Psoas muscle (tissue), 8 donors: ENCODE data around the gene XAF1. TPM values are rescaled to one million over a fixed set of nuclear protein-coding genes. Genes with fewer than 3 reads are reported as not detected.

Experiments
- ATAC-seq, 4 donors: fragments of 200-7000 bp; cut with Tn5 transposase; one replicate each; pipeline ENCODE4 v1.9.1; 2020; ENCODE audit warnings: moderate library complexity in 3 of 4, mild to moderate bottlenecking in 2 of 4
- DNase-seq, 2 donors: peaks; one replicate each; pipeline ENCODE4 v3.0.0-alpha.2; 2020
- H3K27ac ChIP-seq: fragments of 200-600 bp; one replicate; pipeline ENCODE4 v1.8.0; 2022
- H3K27me3 ChIP-seq, 3 donors: fragments of 200-600 bp in 1 of 3; one replicate each; pipeline versions ENCODE4 v1.6.1 to v1.8.0; 2013 to 2022; ENCODE audit warnings: low read length in 2 of 3, mild to moderate bottlenecking in 2 of 3, moderate library complexity in 1 of 3; ENCODE audit not compliant: insufficient read depth in 3 of 3
- H3K36me3 ChIP-seq, 2 donors: fragments of 200-600 bp in 1 of 2; one replicate each; pipeline versions ENCODE4 v1.6.1 to v1.8.0; 2013 to 2022; ENCODE audit warnings: low read depth in 1 of 2, mild to moderate bottlenecking in 1 of 2, moderate library complexity in 1 of 2; ENCODE audit not compliant: insufficient read depth in 1 of 2
- H3K4me1 ChIP-seq: fragments of 200-600 bp; one replicate; pipeline ENCODE4 v1.8.0; 2022
- H3K4me3 ChIP-seq: fragments of 200-600 bp; one replicate; pipeline ENCODE4 v1.8.0; 2022; ENCODE audit warnings: mild to moderate bottlenecking
- H3K9me3 ChIP-seq: fragments of 200-600 bp; one replicate; pipeline ENCODE4 v1.8.0; 2022
- WGBS, 3 donors: extraction: QIAGEN DNeasy Blood & Tissue Kit; methylation state at CpG; one replicate each; pipeline versions ENCODE4 v1.1.6 to v1.1.7; 2013; 5-methylcytosine and 5-hydroxymethylcytosine counted together
- intact Hi-C, 2 donors: fragments of 100-400 bp; cut with DNase I; formaldehyde crosslinking; loops; one replicate each; pipeline versions ENCODE4 v1.11.0 to v1.14.2; 2022
- polyA plus RNA-seq, 3 donors: library from polyadenylated mRNA; stranded (reverse); fragments of 200-250 nt; gene quantifications; one replicate each; pipeline ENCODE4 v1.2.3, GENCODE V29; 2013
- total RNA-seq, 4 donors: library from RNA; stranded (reverse); fragmentation: NEBNext Ultra II Directional in 2 of 4; extraction: Animal tissue kit (Norgen Biotek cat#: 25700) in 2 of 4; gene quantifications; one replicate each; pipeline versions ENCODE4 v1.2.1 to v1.2.4, GENCODE V29; 2021 to 2023
- TF ChIP-seq, protein P1 (sequence below): fragments of 200-600 bp; IDR thresholded peaks from one replicate; pipeline ENCODE4 v1.8.0; 2022; ENCODE audit warnings: antibody characterized with exemption
- donor health status: healthy with polysubstance abuse.
- donor health status: DM: no; HTN: no; CAD: no; lungs with moderate emphysema.
- donor health status: Bipolar disorder and iron deficiency.
- donor health status: healthy.
- donor health status: DM: yes; HTN: yes; CAD: no.
- donor health status: DM: no; HTN: no; CAD: no.
- donor health status: DM: no; HTN: no; CAD: no.
- donor health status: DM: yes; HTN: yes; CAD: no.

The XAF1 gene
- total and polyA plus RNA-seq, 7 donors: 3.7 to 14.0 (median 7.4) TPM

- H3K27me3 ChIP-seq: peaks cover 0 to 7% (median 2%) of the 10 kb centered on the region in 3 donors
- intact Hi-C loops: no loop called here
- H3K36me3 ChIP-seq: no peaks in the 10 kb centered on the region
- no peak overlapping the region for H3K4me3 ChIP-seq
- DNase-seq: no peak
- H3K9me3 ChIP-seq: no peaks in the 10 kb centered on the region
- H3K4me1 ChIP-seq: peaks cover 5% of the 10 kb centered on the region
- peak overlapping the region; percentile 75 for H3K27ac ChIP-seq
- ATAC-seq: no peak
- 60 to 74% (median 65%) methylated on average over 6 of the region's 6 CpGs for WGBS, 3 donors
- TF ChIP-seq, protein P1, sequence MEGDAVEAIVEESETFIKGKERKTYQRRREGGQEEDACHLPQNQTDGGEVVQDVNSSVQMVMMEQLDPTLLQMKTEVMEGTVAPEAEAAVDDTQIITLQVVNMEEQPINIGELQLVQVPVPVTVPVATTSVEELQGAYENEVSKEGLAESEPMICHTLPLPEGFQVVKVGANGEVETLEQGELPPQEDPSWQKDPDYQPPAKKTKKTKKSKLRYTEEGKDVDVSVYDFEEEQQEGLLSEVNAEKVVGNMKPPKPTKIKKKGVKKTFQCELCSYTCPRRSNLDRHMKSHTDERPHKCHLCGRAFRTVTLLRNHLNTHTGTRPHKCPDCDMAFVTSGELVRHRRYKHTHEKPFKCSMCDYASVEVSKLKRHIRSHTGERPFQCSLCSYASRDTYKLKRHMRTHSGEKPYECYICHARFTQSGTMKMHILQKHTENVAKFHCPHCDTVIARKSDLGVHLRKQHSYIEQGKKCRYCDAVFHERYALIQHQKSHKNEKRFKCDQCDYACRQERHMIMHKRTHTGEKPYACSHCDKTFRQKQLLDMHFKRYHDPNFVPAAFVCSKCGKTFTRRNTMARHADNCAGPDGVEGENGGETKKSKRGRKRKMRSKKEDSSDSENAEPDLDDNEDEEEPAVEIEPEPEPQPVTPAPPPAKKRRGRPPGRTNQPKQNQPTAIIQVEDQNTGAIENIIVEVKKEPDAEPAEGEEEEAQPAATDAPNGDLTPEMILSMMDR: no peak
Measured at GRCh38 chr17:6753546-6753945, 2.3 kb upstream of the XAF1 start.

DNA sequence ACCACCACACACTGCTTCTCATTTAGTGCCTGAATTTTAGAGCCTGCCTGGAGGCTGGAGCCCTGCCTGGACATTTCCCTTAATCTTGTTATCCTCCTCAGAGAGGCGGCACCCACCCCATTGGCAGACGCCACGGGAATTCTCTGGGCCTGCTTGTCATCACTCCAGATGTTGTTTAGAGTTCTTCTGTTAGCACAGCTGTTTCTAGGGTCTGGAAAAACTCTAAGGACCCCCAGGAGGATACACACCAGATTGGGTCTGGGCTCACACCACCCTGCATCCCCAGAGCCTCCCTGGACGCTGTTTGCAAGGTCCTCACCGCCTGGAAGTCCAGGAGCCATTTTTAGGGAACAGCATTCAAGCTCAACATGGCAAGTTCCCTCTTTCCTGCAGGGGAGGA is 565 bp upstream of the XAF1 start:
- ATAC-seq (no peak), DNase-seq (peak; percentile 43 to 65)
- 28 to 38% (median 29%) methylated on average over 5 of the region's 5 CpGs for WGBS, 3 donors
- intact Hi-C loops: no loop called here
- peaks cover 0 to 6% of the 10 kb centered on the region in 2 donors for H3K36me3 ChIP-seq
- peak overlapping the region; percentile 75 for H3K27ac ChIP-seq
- peak overlapping the region; percentile 63 for H3K4me3 ChIP-seq
- peaks cover 0 to 7% (median 2%) of the 10 kb centered on the region in 3 donors for H3K27me3 ChIP-seq
- TF ChIP-seq, protein P1: no peak
- H3K9me3 ChIP-seq: no peaks in the 10 kb centered on the region
- H3K4me1 ChIP-seq: peaks cover 5% of the 10 kb centered on the region

DNA sequence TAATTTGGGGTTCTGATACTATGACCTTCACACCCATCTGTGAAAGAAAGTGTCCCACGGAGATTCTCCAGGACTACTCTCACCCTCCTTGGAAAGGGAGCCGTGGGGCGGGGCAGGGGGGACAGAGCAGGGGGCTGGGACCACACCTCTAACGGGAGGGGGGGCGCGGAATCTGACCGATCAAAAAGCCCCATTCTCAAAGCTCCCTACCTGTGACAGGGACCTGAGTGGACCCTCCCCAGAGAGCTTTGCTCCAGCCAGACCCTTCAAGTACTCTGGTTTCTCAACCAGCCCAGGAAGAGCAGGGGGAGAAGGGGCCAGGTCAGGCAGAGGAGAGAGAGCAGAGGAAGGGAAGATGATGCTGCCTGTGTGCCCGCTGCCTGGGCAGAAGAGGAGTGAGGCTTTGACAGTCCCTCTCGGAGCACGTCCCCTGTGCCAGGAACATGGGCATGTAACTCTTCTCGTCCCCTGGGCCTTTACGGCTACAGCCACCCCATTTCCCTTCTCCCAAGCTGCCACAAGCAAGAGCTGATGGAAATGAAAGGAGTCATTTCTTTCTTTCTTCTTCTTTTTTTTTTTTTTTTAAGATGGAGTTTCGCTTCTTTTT is 682 bp downstream of the XAF1 start:
- Histone ChIP-seq H3K4me3 (peak overlapping the region; percentile 63), H3K9me3 (no peaks in the 10 kb centered on the region), H3K36me3 (peaks cover 0 to 18% of the 10 kb centered on the region in 2 donors), H3K4me1 (peaks cover 5% of the 10 kb centered on the region), H3K27ac (peak overlapping the region; percentile 75), H3K27me3 (peaks cover 0 to 7% (median 2%) of the 10 kb centered on the region in 3 donors)
- TF ChIP-seq, protein P1: no peak
- no peak for DNase-seq
- intact Hi-C loops: no loop called here
- WGBS, 3 donors: 46 to 52% (median 46%) methylated on average over 13 of the region's 13 CpGs
- ATAC-seq: no peak

DNA sequence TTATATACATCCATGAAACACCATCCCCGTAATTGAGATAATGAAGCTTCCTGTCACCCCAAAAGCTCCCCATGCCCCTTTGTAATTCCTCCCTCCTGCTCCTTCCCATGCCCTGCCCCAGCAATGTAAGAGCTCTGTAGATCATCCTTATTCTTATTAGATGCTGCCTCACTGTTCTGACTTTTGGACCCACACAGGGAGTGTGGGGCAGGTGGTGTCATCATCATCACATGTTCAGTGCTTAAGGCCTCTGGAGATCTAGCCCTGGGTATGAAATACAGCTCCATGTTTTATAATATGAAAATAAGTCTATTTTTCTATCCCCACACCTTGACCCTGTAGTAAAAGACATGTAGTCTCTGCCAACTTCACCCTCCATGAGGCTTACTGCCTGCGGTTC is 1.9 kb downstream of the XAF1 start:
- ATAC-seq: no peak
- no peaks in the 10 kb centered on the region for H3K9me3 ChIP-seq
- intact Hi-C loops: no loop called here
- H3K27ac ChIP-seq: no peak overlapping the region
- TF ChIP-seq, protein P1: no peak
- DNase-seq: no peak
- peaks cover 0 to 7% (median 2%) of the 10 kb centered on the region in 3 donors for H3K27me3 ChIP-seq
- H3K4me3 ChIP-seq: peak overlapping the region; percentile 63
- peaks cover 1% of the 10 kb centered on the region for H3K4me1 ChIP-seq
- WGBS, 3 donors: 88 to 93% (median 93%) methylated on average over 2 of the region's 2 CpGs
- H3K36me3 ChIP-seq: peaks cover 0 to 28% of the 10 kb centered on the region in 2 donors

- no peaks in the 10 kb centered on the region for H3K9me3 ChIP-seq
- H3K27ac ChIP-seq: no peak overlapping the region
- intact Hi-C loops: no loop called here
- DNase-seq (no peak), ATAC-seq (no peak)
- no peak overlapping the region for H3K4me3 ChIP-seq
- 74 to 81% (median 80%) methylated on average over 8 of the region's 8 CpGs for WGBS, 3 donors
- no peaks in the 10 kb centered on the region for H3K4me1 ChIP-seq
- H3K27me3 ChIP-seq: peaks cover 0 to 2% (median 0%) of the 10 kb centered on the region in 3 donors
- TF ChIP-seq, protein P1: no peak
- peaks cover 0 to 54% of the 10 kb centered on the region in 2 donors for H3K36me3 ChIP-seq
Measured at GRCh38 chr17:6761779-6762178, 5.9 kb downstream of the XAF1 start.
